IMR-90 (cell line): Measurements from ENCODE around the gene LDLRAD4. TPM values are rescaled to one million over a fixed set of nuclear protein-coding genes. Genes with fewer than 3 reads are reported as not detected.

Experiments used
- ATAC-seq: fragments of 200-7000 bp; cut with Tn5 transposase; 2 replicates; pipeline ENCODE4 v1.9.1; 2020; ENCODE audit warnings: low read depth, mild to moderate bottlenecking, moderate library complexity
- BruUV-seq: library from RNA; stranded (reverse); fragments of 400-500 nt; replicated peaks from 2 replicates; lab custom pipeline; 2021; lab: Mats Ljungman, UMichigan
- CTCF ChIA-PET: fragments of 300-600 bp; formaldehyde crosslinking; extraction: SDS; loops from one replicate; lab custom pipeline; 2021; ENCODE audit warnings: antibody characterized with exemption; lab: Yijun Ruan, JAX
- POLR2A ChIA-PET: fragments of 300-600 bp; sonication (Branson Sonifier 250); formaldehyde crosslinking; loops from one replicate; lab custom pipeline; 2022; ENCODE audit warnings: antibody characterized with exemption; ENCODE audit not compliant: unreplicated experiment; lab: Charles Lee
- DNase-seq: peaks from one replicate; pipeline ENCODE4 v3.0.0; 2013
- H2AFZ ChIP-seq: replicated peaks from 2 replicates; pipeline ENCODE3; 2013; ENCODE audit warnings: low read length, mild to moderate bottlenecking; ENCODE audit not compliant: poor library complexity
- H2AK5ac ChIP-seq: 2 replicates; pipeline ENCODE4 v1.6.1; 2013; ENCODE audit warnings: low read depth, low read length, inconsistent platforms
- H2AK9ac ChIP-seq: replicated peaks from 2 replicates; pipeline ENCODE3; 2013; ENCODE audit warnings: mild to moderate bottlenecking, low read depth, low read length, moderate library complexity; ENCODE audit not compliant: poor library complexity
- H2BK120ac ChIP-seq: 2 replicates; pipeline ENCODE4 v1.6.1; 2013; ENCODE audit warnings: low read depth, low read length, inconsistent platforms
- H2BK15ac ChIP-seq: 3 replicates; pipeline ENCODE4 v1.6.1; 2013; ENCODE audit warnings: low read depth, low read length, inconsistent platforms
- H2BK20ac ChIP-seq: 2 replicates; pipeline ENCODE4 v1.6.1; 2013; ENCODE audit warnings: low read depth, mild to moderate bottlenecking, inconsistent platforms, low read length, moderate library complexity
- H2BK5ac ChIP-seq: 2 replicates; pipeline ENCODE4 v1.6.1; 2013; ENCODE audit warnings: mild to moderate bottlenecking, low read depth, low read length, inconsistent platforms; ENCODE audit not compliant: poor library complexity, severe bottlenecking
- H3K14ac ChIP-seq: replicated peaks from 2 replicates; pipeline ENCODE4 v1.6.1; 2013; ENCODE audit warnings: low read depth, low read length, inconsistent platforms
- H3K18ac ChIP-seq: 2 replicates; pipeline ENCODE4 v1.6.1; 2013; ENCODE audit warnings: low read depth, low read length, control low read depth
- H3K23ac ChIP-seq: 2 replicates; pipeline ENCODE4 v1.6.1; 2013; ENCODE audit warnings: low read depth, low read length, inconsistent platforms
- H3K27ac ChIP-seq: 2 replicates; pipeline ENCODE4 v1.5.1; 2013; ENCODE audit warnings: mild to moderate bottlenecking, control low read depth, low read length; ENCODE audit not compliant: insufficient read depth
- H3K27me3 ChIP-seq: 2 replicates; pipeline ENCODE4 v1.6.1; 2013; ENCODE audit warnings: low read length; ENCODE audit not compliant: control insufficient read depth, insufficient read depth
- H3K36me3 ChIP-seq: 2 replicates; pipeline ENCODE4 v1.6.1; 2013; ENCODE audit warnings: low read length, mixed read lengths; ENCODE audit not compliant: control insufficient read depth, insufficient read depth
- H3K4ac ChIP-seq: 2 replicates; pipeline ENCODE4 v1.6.1; 2013; ENCODE audit warnings: low read depth, low read length, inconsistent platforms
- H3K4me1 ChIP-seq: 2 replicates; pipeline ENCODE4 v1.6.1; 2013; ENCODE audit warnings: low read length, mixed read lengths; ENCODE audit not compliant: control insufficient read depth, insufficient read depth
- H3K4me2 ChIP-seq: 2 replicates; pipeline ENCODE4 v1.6.1; 2013; ENCODE audit warnings: low read depth, mild to moderate bottlenecking, control low read depth, low read length, moderate library complexity
- H3K4me3 ChIP-seq: 2 replicates; pipeline ENCODE4 v1.5.1; 2013; ENCODE audit warnings: low read depth, mild to moderate bottlenecking, control low read depth, low read length, moderate library complexity; ENCODE audit not compliant: insufficient read depth
- H3K56ac ChIP-seq: 2 replicates; pipeline ENCODE4 v1.6.1; 2013; ENCODE audit warnings: low read length, inconsistent platforms; ENCODE audit not compliant: insufficient read depth; ENCODE audit errors: extremely low read depth
- H3K79me1 ChIP-seq, 2 experiments: 2 replicates each; pipeline ENCODE4 v1.6.1; 2013; ENCODE audit warnings: low read length in 2 of 2, inconsistent platforms in 1 of 2, low read depth in 1 of 2
- H3K9ac ChIP-seq: 2 replicates; pipeline ENCODE4 v1.6.1; 2013; ENCODE audit warnings: low read depth, low read length, control low read depth
- H3K9me1 ChIP-seq: 2 replicates; pipeline ENCODE4 v1.6.1; 2013; ENCODE audit warnings: low read length, inconsistent platforms; ENCODE audit not compliant: insufficient read depth
- H3K9me3 ChIP-seq: 2 replicates; pipeline ENCODE4 v1.6.1; 2013; ENCODE audit warnings: low read length; ENCODE audit not compliant: control insufficient read depth, insufficient read depth
- H4K20me1 ChIP-seq: 2 replicates; pipeline ENCODE4 v1.6.1; 2013; ENCODE audit warnings: low read length, inconsistent platforms; ENCODE audit not compliant: insufficient read depth
- H4K5ac ChIP-seq: 2 replicates; pipeline ENCODE4 v1.6.1; 2013; ENCODE audit warnings: mild to moderate bottlenecking, low read depth, low read length, control low read depth
- H4K8ac ChIP-seq, 2 experiments: 2 replicates each; pipeline ENCODE4 v1.6.1; 2013; ENCODE audit warnings: low read depth in 2 of 2, low read length in 2 of 2, control low read depth in 1 of 2, inconsistent platforms in 1 of 2
- H4K91ac ChIP-seq: 2 replicates; pipeline ENCODE4 v1.6.1; 2013; ENCODE audit warnings: low read depth, low read length, inconsistent platforms; ENCODE audit not compliant: insufficient read depth
- BHLHE40 ChIP-seq: fragments of 150-350 bp; IDR thresholded peaks from 2 replicates; pipeline ENCODE4 v1.6.1; 2016; ENCODE audit warnings: mild to moderate bottlenecking, low read depth, low read length
- CHD1 ChIP-seq: IDR thresholded peaks from 2 replicates; pipeline ENCODE4 v1.6.1; 2012; ENCODE audit warnings: low read depth, low read length, improper control_type of control experiment
- CTCF ChIP-seq: conservative IDR thresholded peaks from 2 replicates; pipeline ENCODE4 v1.5.1; 2012; ENCODE audit warnings: mild to moderate bottlenecking, low read depth, low read length, improper control_type of control experiment
- ELK1 ChIP-seq: fragments of 150-350 bp; IDR thresholded peaks from 2 replicates; pipeline ENCODE4 v1.6.1; 2016; ENCODE audit warnings: low read depth, mild to moderate bottlenecking, low read length, moderate library complexity, borderline replicate concordance
- FOS ChIP-seq: fragments of 150-350 bp; IDR thresholded peaks from 2 replicates; pipeline ENCODE4 v1.6.1; 2016; ENCODE audit warnings: low read depth, low read length
- MAFK ChIP-seq: IDR thresholded peaks from 2 replicates; pipeline ENCODE4 v1.6.1; 2012; ENCODE audit warnings: low read depth, low read length, improper control_type of control experiment
- MAZ ChIP-seq: IDR thresholded peaks from 2 replicates; pipeline ENCODE4 v1.6.1; 2012; ENCODE audit warnings: low read depth, mild to moderate bottlenecking, low read length, improper control_type of control experiment, moderate library complexity, borderline replicate concordance
- NFE2L2 ChIP-seq: fragments of 150-350 bp; IDR thresholded peaks from 2 replicates; pipeline ENCODE4 v1.6.1; 2016; ENCODE audit warnings: low read depth, mild to moderate bottlenecking, low read length
- POLR2A ChIP-seq: IDR thresholded peaks from 2 replicates; pipeline ENCODE4 v1.6.1; 2012; ENCODE audit warnings: mild to moderate bottlenecking, low read depth, low read length
- RAD21 ChIP-seq: IDR thresholded peaks from 2 replicates; pipeline ENCODE4 v1.6.1; 2012; ENCODE audit warnings: low read length, improper control_type of control experiment
- RFX5 ChIP-seq: IDR thresholded peaks from 2 replicates; pipeline ENCODE4 v1.8.0; 2012; ENCODE audit warnings: low read depth, mild to moderate bottlenecking, low read length, moderate library complexity
- SMC3 ChIP-seq: fragments of 150-350 bp; IDR thresholded peaks from 2 replicates; pipeline ENCODE4 v1.6.1; 2016; ENCODE audit warnings: low read depth, mild to moderate bottlenecking, antibody characterized with exemption, low read length, moderate library complexity
- USF2 ChIP-seq: fragments of 150-350 bp; IDR thresholded peaks from 2 replicates; pipeline ENCODE4 v1.6.1; 2017; ENCODE audit warnings: mild to moderate bottlenecking, antibody characterized with exemption, low read length, low read depth
- WGBS, 2 experiments: methylation state at CpG; one replicate each; pipeline versions ENCODE4 v1.1.5 to v1.1.7; 2013; ENCODE audit warnings: missing lambda C conversion rate in 2 of 2; ENCODE audit not compliant: insufficient read length in 1 of 2; ENCODE audit errors: extremely low coverage in 2 of 2; 5-methylcytosine and 5-hydroxymethylcytosine counted together
- dilution Hi-C: fragments of 300-500 bp; cut with HindIII; formaldehyde crosslinking; loops from one replicate; pipeline ENCODE4 v1.14.3; 2018; ENCODE audit warnings: low sequenced_read_pairs; ENCODE audit not compliant: unreplicated experiment
- in situ Hi-C: fragments of 300-500 bp; cut with MboI; formaldehyde crosslinking; loops from 3 replicates; pipeline ENCODE4 v1.14.3; 2019; ENCODE audit warnings: low sequenced_read_pairs, inconsistent platforms, mixed read lengths
- intact Hi-C: fragments of 100-400 bp; cut with micrococcal nuclease; formaldehyde crosslinking; loops from 2 replicates; pipeline ENCODE4 v1.10.0; 2022
- polyA plus RNA-seq, 3 experiments: library from polyadenylated mRNA; depleted of rRNA; stranded (reverse); fragments of >200 nt; gene quantifications; 2 replicates each; pipeline ENCODE4 v1.2.3, GENCODE V29; 2012; ENCODE audit warnings: low replicate concordance in 1 of 3
- total RNA-seq: library from RNA; depleted of rRNA; stranded (reverse); fragments of >200 nt; gene quantifications from 2 replicates; pipeline ENCODE4 v1.2.3, GENCODE V29; 2012

Gene LDLRAD4
- total and polyA plus RNA-seq, 2 of the 4 experiments (the other 2 are of a cell fraction) = not detected

- TF ChIP-seq MAZ (no peak), SMC3 (no peak), POLR2A (no peak)
Measured at GRCh38 chr18:13218368-13218991, at the start of gene LDLRAD4 (continued).

GRCh38 chr18:13173578-13174145, 44.9 kb upstream of the LDLRAD4 start:
- BruUV-seq = no TSS peak
- in situ Hi-C loops (loop anchor here (25.0 kb wide), 1 partner anchor 436 kb away; no protein-coding TSS in a partner anchor), intact Hi-C loops (no loop called here), dilution Hi-C loops (no loop called here)
- Histone ChIP-seq H3K4me2 (no peak overlapping the region), H3K79me1 (no peaks in the 10 kb centered on the region), H3K9me1 (no peaks in the 10 kb centered on the region), H3K27me3 (peaks cover 11% of the 10 kb centered on the region), H2AFZ (no peak overlapping the region), H3K9ac (no peak overlapping the region), H2AK9ac (no peak overlapping the region), H3K4ac (no peak overlapping the region), H4K20me1 (no peaks in the 10 kb centered on the region), H3K9me3 (no peaks in the 10 kb centered on the region), H3K4me3 (no peak overlapping the region), H2AK5ac (no peak overlapping the region), H2BK15ac (no peak overlapping the region), H3K56ac (no peak overlapping the region), H4K8ac (no peak overlapping the region), H2BK120ac (no peak overlapping the region), H2BK20ac (no peak overlapping the region), H4K91ac (no peak overlapping the region), H4K5ac (no peak overlapping the region), H3K23ac (no peak overlapping the region), H3K18ac (no peak overlapping the region), H3K14ac (no peak overlapping the region), H3K27ac (no peak overlapping the region), H2BK5ac (no peak overlapping the region), H3K36me3 (no peaks in the 10 kb centered on the region), H3K4me1 (no peaks in the 10 kb centered on the region)
- 71% methylated on average over 2 of the region's 14 CpGs; no CpG with 5 or more reads in 1 of the 2 experiments for WGBS, 2 experiments
- POLR2A ChIA-PET = no interaction called here
- ATAC-seq = no peak
- CTCF ChIA-PET = no interaction called here
- no peak for DNase-seq
- TF ChIP-seq BHLHE40 = no peak
- no peak for TF ChIP-seq RFX5
- TF ChIP-seq USF2 = no peak
- TF ChIP-seq ELK1 = no peak
- TF ChIP-seq CTCF = no peak
- TF ChIP-seq CHD1 = no peak
- no peak for TF ChIP-seq MAZ
- no peak for TF ChIP-seq MAFK
- no peak for TF ChIP-seq NFE2L2
- no peak for TF ChIP-seq SMC3
- no peak for TF ChIP-seq POLR2A
- no peak for TF ChIP-seq FOS
- no peak for TF ChIP-seq RAD21
